SKM-1 (cell line): Measurements from ENCODE around the gene DDAH1.

ENCODE experiments used
- DNase-seq: peaks from one replicate; lab custom pipeline; 2025; ENCODE audit not compliant: unreplicated experiment; lab: John Stamatoyannopoulos, UW

The DDAH1 gene

DNA sequence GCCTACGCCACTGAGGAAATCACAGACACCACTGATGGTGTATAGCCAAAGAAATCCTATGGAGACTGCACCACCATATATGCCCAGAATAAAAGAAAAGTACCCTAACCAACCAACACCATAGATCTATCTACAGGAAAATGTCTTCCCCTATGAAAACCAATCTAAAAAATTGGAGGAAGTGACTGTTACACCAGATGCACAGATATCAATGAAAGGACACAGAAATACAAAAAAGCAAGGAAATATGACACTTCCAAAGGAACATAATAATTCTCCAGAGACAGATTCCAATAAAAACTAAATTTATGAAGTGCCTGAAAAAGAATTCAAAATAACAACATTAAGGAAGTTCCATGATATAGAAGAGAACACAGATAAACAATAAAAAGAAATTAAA, 131.8 kb downstream of the DDAH1 start:
- no peak for DNase-seq

GRCh38 chr1:85332575-85332974, 132.4 kb downstream of the DDAH1 start:
- no peak for DNase-seq

GRCh38 chr1:85330711-85331290, 134.2 kb downstream of the DDAH1 start:
- no peak for DNase-seq

DNA sequence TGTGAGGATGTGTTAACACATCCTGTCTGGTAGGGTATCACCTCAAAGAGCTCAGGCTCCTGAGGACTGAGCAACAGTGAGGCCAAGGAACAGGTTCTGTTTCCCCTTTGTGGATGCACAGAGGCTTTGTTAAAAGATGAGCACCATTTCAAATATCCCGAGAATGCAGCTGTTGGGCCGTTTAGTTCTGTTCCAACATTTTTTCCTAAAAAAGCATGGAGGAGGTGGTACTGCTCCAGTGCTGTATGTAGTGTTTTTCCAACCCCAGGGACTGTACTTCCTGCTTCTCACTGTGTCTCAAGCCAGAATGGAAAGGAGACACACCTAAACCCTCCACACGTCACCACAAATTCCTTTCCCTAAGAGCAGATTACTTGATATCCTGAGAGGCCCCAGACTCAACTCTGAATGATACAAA, 134.7 kb downstream of the DDAH1 start:
- DNase-seq: no peak

DNA sequence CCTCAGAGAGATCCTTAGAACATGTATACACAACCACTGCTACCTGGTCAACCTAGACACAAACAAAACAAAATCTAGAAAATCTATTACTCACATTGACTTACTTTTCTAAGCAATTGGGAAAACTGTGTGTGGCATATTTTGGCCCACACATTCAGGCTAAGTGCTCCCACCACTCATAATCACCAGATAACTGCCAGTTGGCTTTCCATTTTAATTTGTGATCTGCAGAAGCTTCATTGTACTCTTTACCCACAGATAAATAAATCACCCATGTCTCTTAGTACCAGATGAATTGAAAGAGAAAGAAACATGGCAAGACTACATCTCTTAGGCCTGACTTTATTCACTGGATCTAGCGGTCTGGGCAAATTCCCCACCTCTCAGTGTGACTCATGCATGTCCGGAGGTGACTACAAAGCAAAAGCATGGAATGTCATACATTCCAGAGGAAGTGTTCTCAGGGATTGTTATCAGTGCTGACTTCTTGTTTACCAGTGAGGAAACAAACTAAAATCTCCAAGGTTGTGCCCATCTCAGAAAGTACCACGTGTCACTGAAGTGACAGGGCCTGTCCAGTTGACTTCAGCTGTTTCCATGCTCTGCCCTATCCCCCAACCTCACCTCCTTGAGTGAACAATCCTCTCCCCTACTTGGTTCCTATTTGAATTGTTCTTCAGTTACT, 136.1 kb downstream of the DDAH1 start:
- no peak for DNase-seq

DNA sequence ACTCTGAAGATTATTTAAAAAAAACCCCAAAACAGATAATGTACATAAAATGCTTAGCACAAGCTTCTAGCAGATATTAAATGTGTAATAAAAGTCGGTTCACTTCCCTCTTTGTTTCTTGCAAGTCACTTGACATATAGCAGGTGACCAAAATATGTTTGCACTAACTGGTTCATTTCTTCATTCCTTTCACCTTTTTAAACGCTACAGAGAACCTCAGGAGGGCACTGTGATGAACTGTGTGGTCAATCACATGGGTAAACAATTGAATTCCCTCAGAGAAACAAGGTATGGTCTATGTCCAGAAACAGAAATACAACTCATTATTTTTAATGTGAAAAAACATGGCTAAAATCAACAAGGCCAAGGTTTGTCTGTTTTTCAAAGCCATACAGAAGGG, 137.2 kb downstream of the DDAH1 start:
- DNase-seq: no peak

DNA sequence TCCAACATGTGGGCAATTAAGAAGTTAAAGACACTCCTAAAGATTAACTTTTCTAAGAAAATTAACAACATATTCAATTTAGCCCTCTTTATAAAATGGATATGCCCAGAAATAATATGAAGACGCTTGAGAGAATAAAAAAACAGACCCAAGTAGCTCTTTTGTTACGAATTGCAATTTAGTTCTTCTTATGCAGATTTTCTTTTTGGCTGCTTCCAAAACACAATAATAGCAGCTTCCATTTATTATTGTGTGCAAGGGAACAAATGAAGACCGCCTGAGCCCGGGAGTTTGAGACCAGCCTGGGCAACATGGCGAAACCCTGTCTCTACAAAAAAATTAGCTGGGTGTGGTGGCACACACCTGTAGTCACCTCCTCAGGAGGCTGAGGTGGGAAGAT, 138.1 kb downstream of the DDAH1 start:
- no peak for DNase-seq

DNA sequence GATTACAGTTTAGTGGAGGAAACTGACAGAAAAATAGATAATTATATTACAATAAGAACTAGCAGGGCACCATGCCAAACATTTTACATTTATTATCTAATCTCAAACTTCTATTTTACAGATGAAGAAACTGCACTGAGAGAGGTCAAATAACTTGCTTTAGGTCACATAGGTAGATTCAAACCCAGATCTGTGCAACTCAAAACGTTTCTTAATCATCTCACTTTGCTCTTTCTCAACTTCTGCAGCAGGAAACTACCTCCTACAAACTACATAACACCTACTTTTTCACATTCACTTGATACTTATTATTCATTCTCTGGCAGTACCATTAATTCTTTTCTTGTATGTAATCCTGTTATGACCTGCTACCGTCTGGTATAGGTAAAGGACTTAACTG, 138.6 kb downstream of the DDAH1 start:
- no peak for DNase-seq

GRCh38 chr1:85325920-85326319, 139.0 kb downstream of the DDAH1 start:
- DNase-seq: no peak

DNA sequence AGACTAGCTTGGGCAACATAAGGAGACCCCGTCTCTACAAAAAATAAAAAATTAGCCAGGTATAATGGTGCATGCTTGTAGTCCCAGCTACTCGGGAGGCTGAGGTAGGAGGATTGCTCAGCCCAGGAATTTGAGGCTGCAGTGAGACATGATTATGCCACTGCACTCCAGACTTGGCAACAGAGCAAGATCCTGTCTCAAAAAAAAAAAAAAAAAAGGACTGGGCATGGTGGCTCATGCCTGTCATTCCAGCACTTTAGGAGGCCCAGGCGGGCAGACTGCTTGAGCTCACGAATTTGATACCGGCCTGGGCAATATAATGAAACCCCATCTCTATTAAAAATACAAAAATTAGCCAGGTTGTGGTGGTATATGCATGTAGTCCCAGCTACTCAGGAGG, 141.2 kb downstream of the DDAH1 start:
- DNase-seq: no peak

GRCh38 chr1:85322655-85323054, 142.3 kb downstream of the DDAH1 start:
- no peak for DNase-seq

DNA sequence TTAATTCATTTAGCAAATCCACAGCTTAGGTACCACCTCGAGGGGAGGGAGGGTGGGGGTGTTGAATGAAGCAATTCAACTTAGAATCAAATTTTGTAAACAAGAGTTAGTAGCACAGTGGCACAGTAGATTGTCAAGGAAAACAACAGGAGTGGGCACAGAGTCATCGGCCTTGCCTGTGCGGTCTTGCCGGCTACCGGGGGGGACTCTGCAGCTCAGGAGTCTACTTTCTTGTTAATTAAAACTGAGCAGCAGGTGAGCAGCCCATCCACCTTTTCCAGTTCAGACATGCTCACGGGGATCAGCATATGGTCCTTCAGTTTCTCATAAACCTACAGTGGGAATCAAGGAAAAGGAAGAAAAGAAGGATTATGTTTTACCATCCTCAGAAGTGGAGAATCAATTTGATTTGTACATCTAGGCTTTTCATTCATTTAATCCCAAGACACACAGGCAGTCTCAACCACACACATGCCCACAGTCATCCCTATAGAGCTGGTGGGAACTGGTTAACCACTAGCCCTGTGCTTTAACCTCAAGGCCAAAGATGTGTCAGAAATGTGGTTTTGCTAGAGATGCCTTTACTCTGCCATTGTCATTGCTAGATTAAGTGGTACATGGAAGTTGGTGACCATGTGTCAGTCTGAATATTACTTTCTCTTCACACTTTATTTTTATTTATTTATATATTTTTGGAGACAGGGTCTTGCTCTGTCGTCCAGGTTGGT, 143.6 kb downstream of the DDAH1 start:
- no peak for DNase-seq

- DNase-seq: no peak
Measured at GRCh38 chr1:85320371-85321131, 144.4 kb downstream of the DDAH1 start.

DNA sequence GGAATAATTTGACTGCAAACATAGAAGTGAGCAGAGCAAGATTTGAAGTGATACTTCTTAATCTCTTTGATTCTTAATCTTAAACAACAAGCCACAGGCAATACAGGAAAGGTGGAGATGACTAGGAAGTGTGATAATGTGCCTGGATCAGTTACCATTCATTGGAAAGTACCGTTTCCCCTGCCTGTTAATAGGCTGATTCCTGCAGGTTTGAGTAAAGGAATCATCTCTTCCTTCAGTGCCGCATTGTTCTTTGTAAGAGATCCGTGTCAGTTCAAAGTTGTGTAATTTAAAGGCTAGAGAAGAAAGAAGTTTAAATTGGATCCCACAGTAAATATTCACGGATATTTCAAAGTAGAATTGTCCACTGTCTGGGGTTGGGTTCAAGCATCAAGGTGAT, 145.0 kb downstream of the DDAH1 start:
- DNase-seq: no peak

GRCh38 chr1:85319491-85319890, 145.5 kb downstream of the DDAH1 start:
- DNase-seq: no peak

DNA sequence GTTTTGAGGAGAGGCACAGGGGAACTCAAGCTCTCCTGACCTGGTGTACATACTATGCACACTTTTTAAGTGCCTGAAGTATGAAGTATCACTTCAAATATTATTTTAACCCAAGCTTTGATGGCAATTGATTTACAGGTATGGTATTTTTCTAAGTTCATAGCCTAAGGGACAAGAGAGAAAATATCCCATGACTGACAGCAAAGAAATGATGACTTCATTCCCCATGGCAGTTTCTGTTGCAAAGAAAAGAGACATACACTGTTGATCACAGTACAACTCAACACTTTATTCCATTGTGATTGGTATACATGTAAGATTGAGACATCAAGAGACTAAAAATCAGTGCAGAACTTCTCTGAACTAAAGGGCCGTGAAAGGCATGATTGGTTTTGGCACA, 146.7 kb downstream of the DDAH1 start:
- DNase-seq: no peak

DNA sequence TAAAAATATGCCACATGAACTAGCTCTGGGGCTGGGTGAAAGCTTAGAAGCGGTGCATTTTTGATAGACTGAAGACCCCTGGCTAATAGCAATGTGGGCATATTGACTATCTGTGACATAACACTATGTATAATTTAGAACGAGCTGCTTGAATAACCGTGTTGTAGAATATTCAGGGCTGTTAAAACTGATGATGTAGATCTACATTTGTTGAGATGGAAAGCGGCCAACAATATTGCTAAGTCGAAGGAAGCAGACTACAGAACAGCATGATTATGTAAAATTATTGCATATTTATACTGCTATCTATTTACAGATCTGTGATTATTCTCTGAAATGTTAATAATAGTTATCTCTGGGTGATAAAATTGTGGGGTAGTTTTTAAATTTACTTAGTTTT, 147.4 kb downstream of the DDAH1 start:
- DNase-seq: no peak

- DNase-seq: no peak
Measured at GRCh38 chr1:85316321-85316720, 148.6 kb downstream of the DDAH1 start.

DNA sequence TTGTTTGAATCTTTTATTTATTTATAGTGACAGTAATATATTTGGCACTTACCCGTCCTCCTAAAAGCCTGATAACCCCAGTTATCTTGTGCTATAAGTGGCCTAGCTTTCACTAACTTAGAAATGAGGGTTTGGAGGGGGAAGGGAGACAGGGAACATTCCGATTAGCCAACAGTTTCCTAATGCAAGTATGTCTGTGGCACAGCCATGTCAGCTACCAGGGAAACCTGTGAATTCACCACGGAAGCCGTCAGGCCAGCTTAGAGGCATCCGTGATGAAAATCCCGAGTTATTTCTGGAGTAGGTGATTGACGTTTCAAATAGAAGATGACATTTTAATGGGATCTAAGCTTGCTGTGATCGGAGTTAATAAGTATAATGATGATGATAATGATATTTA, 149.2 kb downstream of the DDAH1 start:
- no peak for DNase-seq

DNA sequence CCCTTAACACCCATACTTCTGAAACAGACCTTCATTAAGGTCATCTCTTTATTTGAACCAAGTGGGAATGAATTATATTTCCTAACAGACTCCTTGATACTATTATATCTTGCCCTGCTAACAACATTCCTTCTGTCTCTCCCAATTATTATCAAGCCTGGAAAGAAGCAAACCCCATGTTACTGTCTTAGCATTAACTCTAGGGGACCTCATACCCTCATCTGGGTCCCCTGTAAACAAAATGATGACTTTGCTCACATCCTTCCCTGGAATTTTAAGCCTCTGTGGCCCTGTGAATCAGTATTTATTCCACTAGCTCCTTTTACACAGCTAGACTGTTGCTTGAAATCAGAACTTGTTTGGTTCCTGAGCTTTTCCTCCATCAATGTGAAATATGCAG, 150.2 kb downstream of the DDAH1 start:
- DNase-seq: no peak

GRCh38 chr1:85313888-85314696, 150.9 kb downstream of the DDAH1 start:
- DNase-seq: no peak
